CD4-positive, alpha-beta T cell treated with Interleukin-4 for 4 hours (primary cell): ENCODE data around the gene SH3GLB1.

ENCODE experiments used
- DNase-seq: peaks from one replicate; pipeline ENCODE4 v3.0.0-alpha.2; 2020

The SH3GLB1 gene

DNA sequence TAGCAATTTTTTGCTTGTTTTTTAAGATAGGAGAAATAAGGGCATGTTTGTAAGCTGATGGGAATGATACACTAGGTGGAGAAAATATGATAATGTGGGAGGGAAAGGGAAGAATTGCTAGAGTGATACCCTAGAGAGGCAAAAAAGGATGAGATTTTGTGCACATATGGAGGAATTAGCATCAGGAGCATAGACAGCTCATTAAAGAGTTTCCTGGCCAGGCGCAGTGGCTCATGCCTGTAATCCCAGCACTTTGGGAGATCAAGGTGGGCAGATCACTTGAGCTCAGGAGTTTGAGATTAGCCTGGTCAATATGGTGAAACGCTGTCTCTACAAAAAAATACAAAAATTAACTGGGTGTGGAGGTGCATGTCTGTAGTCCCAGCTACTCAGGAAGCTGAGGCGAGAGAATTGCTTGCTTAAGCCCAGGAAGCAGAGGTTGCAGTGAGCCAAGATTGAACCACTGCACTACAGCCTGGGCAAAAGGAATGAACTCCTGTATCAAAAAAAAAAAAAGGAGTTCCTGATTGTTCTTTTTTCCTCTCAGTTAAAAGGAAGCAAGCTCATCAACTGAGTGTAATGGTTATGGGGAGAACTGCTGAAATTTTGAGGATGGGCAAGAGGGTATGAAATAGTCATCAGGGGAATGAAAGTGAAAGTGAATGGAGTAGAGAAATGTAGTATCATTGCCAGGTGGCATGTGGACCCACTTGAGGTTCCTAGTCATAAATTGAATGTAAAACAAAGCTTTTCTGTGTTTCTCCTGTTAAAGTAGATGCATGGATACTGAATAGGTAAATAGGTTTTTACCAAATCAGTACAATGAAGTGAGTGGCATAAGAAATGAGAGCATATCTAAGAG is 35.5 kb downstream of the SH3GLB1 start:
- DNase-seq = peak; percentile 37

DNA sequence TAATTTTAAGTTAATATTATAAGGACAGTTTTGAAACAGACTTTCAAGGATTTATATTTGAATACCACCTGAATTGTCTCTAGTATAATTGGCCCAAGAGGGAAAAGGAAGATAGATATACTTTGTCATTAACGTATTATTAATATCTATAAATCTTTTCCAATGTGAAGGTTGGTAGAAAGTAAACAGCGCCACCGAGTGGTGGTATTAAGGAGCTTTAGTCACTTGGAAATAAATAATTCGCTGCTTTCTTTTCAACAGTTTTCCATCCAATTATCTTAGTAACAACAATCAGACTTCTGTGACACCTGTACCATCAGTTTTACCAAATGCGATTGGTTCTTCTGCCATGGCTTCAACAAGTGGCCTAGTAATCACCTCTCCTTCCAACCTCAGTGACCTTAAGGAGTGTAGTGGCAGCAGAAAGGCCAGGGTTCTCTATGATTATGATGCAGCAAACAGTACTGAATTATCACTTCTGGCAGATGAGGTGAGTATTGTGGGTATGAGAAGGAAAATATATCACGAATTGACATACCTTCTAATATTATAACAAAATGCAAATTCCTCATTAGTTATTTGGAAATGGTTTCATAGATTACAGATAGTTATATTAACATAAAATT is 37.7 kb downstream of the SH3GLB1 start:
- peak; percentile 53 for DNase-seq

DNA sequence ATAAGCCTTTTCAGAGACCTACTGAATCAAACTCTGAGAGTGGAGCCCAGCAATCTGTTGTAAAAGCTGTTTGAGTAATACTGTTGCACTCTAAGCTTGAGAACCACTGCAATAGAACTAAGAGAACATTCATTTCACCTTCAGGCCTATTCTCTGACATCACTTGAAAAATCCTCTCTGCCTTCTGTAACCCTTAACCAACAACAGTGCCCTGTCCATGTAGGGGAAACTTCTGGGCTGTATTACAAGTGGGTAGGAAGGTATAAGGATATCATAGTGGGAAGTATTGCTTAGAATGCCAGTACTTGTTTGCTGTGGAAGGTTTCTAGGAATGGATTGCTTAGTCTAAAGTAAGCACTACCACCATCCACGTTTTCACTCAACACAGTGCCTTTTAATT is 42.9 kb downstream of the SH3GLB1 start:
- no peak for DNase-seq

DNA sequence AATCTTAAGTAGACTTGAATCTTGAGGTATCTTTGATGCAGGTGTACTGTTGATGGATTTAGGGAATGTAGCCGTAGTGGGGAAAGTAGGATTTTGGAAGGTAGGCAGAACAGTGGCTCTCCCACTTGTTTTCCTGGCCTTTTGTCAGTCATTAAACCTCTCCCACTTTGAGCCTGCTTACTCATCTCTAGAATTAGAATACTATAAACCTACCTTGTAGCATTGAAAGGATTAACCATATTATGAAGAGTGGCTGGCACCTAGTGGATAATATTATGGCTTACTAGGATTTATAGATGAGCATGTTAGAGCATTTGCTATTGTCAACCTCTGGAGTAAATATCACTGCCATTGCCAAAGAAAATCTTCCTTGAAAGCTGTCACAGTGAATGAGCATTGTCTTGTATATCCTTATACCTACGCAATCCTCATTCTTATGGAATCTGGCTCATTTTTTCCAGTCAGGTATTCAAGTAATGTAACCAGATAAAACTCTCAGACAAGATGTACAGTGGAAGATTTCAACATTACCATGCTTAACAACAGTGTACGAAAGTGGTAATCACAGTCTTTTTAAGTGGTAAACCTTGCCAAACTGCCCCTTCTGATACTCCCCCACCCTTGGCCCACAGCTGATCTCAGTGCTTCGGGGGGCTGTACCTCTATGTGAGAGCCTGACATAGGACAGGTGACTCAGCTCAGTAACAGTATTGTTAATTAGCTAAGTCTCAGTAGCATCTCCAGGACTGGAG is 44.4 kb downstream of the SH3GLB1 start:
- DNase-seq = no peak

DNA sequence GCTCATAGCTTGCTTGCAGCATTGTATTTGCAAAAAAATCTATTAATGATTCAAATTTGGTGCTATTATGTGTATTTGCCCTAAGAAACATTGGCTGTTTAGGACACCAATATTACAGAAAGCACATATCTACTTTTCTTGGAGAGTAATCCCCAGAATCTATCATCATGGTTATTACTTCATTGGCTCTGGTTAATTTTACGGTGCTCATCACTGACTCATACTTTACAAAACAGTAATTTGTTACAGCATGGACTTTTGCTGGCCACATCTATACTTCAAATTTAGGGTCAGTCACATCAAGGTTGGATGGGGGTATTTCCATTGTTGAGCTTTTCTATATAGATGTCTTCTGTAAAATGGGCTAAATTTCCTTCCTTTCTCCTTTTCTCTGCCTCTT is 45.7 kb downstream of the SH3GLB1 start:
- no peak for DNase-seq

DNA sequence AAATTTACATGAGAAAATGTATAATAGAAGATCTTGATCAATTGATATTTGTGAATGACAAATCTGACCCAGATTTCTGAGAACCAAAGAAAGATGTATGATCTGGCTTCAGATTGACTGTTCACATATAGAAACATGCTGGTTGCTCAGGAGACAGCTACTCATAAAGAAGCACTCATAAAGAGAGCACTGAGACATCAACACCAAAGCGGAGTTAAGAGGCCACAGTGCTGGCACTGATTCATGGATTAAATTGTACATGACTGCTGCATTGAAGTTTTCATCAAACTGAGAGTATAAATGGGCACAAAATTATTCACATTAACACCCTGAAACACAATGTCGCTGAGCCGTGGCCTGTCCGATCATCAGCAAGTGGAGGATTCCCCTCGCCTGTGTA is 46.2 kb downstream of the SH3GLB1 start:
- no peak for DNase-seq

DNA sequence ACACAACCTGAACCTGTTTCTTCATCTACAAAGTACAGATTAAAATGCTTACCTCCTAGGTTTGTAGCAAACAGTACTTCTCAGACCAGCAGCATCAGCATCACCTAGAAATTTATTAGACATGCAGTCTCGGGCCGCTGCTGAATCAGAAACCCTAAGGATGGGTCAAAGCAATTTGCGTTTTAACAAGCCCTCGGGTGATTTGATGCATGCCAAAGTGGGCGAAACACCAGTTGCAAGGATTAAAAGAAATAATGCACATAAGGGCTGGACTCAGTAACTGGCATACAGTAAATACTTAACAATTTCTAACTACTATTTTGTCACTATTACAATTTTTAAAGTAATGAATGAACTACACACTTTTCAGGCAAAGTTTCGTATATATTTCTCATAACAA is 47.5 kb downstream of the SH3GLB1 start:
- DNase-seq = no peak

DNA sequence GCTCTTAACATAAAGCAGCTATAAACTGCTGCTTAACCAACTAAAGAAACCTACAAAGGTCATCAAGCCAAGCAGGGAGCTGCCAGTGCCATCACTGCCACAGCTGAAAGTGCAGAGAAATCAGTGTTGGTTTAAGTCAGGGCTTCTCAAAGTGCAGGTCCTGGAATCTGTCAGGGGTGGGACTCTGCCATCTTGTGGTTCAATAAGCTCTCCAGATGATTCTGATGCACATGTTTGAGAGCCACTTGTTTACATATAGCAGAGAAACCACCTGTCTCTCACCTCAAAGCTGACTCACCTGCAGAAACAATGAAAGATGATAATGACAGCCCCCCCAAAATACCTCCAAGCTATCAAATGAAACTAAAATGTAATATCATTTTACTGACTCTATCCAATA is 49.3 kb downstream of the SH3GLB1 start:
- peak; percentile 36 for DNase-seq

DNA sequence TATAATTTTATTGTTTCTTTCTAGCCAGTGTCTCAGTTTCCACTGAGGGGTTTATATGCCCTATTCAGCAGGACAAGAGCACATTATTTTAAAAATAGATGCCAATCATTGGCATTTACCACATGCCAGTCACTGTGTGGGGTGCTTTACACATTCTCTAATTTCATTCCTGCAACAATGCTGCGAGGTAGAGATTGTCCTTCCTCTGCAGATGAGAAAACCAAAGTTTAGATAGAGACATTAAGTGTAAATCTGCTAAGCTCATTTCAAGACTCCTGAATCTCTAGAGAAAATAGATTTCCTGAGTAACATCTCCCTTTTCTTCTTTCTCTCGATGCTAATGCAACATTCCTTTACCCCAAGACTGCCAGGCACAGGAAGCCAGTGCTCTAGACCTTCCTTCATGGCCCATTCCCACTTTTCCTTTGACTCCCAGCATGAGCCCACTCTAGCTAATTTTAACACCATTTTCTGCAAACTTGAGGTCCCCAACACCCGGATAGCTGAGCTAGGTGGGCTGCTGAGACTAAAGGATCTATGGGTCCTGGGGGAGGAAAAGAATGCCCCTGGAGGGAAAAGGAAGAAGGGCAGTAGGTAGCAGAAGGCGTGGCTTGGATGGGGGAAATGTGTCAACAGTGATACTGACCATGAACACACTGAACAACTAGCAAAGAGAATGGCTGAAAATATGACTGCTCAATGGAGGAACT is 50.0 kb downstream of the SH3GLB1 start:
- no peak for DNase-seq

DNA sequence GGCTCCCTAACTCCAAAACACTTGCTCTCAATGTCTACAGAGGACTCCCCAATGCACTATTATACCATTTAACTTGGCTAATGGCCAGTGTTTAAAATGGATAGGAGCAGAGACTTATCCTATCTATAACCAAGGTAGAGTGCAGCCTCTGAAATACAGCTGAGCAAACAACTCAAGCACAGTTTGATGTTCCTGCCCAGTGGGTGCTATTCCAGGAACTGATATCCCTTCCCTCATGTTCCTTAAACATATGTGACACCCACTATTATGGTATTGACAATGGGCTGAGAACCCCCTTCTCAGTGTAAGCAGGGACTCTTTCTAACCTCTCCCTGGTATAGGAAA is 51.7 kb downstream of the SH3GLB1 start:
- DNase-seq = no peak

DNA sequence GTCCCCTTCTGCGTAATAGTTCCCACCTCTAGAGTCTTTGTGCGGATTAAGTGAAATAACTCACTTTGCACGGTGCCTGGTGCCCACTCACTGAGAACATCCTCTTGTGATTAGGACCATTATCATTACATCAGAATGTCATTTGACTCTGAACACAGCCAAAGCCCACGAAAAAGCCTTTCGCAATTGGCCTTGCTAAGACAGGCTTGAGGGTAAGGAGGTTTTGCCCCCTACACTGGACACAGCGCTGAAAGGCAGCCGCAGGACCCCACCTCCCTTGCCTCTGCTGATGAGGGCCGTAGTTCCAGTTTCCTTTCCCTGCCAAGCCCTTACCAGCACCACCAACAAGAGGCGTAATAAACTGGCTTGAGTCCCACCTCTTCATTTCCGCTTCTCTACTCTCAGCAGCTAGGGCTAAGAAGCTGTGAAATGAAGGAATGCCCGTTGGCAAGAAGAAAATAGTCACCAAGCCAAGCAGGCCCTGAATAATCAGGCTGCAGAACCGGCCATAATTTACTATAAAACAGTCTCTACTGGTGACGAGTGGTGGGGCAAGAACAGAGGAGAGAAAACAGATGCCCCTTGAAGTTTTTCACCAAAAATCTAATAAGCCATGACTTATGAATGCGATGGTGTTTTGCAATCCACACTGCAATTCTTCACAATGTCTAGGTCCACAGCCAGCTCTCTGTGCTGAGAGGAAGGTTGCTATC is 53.1 kb downstream of the SH3GLB1 start:
- DNase-seq = no peak

DNA sequence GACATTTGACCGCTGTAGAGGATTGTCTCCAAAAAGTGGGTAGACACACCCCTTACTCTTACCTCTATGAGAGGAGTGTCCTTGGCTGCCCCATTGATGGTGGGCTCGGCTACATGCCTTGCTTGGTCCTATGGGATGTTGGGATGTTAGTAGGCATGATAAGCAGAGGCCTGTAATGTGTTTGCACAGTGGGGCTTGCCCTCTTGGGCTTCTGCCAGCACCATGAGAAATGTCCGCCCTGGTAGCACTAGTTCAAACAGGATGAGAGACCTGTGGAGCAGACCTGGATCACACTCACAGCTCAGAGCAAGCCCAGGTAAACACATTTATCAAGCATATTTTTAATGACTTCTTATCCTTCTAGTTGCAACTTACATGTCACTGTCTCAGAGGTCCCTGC is 54.2 kb downstream of the SH3GLB1 start:
- no peak for DNase-seq

DNA sequence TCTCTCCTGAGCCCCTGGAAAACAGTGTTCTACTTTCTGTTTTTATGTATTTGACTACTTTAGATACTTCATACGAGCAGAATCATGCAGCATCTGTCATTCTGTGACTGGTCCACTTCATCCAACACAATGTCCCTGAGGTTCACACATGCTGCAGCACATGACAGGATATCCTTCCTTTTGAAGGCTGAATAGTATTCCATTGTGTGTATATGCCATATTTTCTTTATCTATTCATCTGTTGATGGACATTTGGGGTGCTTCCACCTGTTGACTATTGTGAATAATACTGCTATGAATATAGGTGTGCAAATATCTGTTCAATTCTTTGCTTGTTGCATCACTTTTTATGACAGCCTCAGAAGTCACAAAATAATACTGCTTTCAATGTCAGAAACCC is 55.8 kb downstream of the SH3GLB1 start:
- no peak for DNase-seq

DNA sequence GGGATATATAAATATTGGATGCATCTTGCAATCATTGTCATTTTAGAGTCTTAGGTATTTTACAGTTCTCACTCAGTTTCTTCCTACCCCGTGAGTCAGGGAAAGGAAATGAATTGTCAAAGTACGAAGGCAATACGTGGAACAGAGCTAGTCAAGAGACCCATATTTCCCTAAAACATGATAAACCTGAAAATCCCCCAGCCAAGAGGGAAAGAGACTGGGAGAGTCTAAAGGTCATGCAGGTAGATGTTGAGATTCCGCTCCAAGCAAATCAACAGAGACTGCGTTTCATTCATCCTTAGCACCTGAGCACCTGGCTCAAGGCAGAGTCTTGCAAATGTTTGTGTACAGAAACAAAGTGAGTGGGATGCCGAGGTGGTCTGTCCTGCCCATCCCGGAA is 58.0 kb downstream of the SH3GLB1 start:
- DNase-seq = no peak

DNA sequence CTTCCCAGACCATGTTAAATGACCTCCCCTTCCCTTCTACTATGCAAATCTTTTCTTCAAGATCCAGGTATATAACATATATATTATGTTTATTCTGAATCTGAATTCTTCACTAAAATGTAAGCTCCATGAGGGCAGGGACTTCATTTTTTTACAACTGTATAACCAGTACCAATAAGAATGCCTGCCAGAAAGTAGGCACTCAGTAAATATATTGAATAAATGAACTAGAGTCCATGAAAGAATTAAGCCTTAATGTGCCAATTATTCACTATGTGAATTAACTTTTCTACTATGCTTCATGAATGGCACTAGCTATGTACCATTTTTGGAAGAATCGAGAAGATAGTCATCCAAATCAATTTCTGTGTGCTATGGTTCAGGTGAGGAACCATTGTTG is 60.1 kb downstream of the SH3GLB1 start:
- DNase-seq = no peak

DNA sequence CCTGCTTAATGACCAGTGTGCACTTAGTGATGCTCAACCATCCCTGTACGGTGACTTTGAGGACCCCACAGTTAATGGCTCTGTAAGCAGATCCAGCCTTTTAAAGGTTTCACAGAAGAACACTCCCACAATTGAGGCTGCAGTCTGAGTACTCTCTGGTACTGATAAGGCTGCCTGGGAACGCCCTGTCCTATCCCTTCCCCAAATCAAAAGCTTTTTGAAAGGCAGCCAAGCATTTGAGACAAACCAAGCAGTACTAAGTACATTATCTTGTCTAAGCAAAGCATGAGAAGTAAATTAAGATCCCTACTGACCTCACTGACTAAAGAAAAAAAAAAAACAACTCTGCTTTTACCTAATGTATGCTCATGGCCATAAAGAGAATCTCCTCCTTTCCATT is 60.7 kb downstream of the SH3GLB1 start:
- DNase-seq = no peak

DNA sequence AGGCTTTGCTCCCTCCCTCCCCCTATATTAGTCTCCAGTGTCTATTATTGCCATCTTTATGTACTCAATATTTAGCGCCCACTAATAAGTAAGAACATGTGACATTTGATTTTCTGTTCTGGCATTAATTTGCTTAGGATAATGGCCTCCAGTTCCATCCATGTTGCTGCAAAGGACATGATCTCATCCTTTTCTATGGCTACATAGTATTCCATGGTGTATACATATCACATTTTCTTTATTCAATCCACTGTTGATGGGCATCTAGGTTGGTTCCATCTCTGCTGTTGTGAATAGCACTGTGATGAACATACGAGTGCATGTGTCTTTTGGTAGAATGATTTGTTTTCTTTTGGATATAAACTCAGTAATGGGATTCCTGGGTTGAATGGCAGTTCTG is 61.3 kb downstream of the SH3GLB1 start:
- no peak for DNase-seq

DNA sequence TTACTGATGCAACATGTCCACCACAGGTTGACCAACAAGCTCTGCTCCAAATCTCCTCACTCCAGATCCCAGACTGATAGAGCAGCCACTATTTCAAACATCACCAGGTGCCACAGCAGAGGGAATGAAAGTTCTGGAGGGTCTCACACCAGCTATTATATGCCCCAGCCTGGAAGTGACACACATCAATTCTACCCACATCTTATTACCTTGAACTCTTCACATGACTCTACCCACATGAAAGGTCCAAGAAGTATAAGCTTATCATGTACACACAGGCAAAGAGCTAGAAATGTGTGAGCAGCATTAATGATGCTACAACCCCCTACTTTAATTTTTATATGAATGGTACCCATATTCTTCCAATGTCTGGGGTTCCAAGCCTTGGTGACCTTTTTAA is 64.2 kb downstream of the SH3GLB1 start:
- no peak for DNase-seq

DNA sequence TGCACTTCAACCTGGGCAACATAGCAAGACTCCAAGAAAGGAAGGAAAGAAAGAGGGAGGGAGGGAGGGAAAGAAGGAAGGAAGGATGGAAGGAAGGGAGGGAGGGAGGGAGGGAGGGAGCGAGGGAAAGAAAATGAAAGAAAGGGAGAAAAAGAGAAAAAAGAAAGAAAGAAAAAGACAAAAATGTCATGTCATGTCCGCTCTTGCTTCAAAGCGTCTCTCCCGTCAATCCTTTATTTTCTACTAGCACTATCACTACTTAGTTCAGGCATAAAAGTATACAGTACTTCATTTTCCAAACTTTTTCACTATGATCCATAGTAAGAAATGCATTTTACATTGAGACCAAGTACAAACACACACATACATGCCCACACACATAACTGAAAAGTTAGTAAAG is 64.7 kb downstream of the SH3GLB1 start:
- no peak for DNase-seq

DNA sequence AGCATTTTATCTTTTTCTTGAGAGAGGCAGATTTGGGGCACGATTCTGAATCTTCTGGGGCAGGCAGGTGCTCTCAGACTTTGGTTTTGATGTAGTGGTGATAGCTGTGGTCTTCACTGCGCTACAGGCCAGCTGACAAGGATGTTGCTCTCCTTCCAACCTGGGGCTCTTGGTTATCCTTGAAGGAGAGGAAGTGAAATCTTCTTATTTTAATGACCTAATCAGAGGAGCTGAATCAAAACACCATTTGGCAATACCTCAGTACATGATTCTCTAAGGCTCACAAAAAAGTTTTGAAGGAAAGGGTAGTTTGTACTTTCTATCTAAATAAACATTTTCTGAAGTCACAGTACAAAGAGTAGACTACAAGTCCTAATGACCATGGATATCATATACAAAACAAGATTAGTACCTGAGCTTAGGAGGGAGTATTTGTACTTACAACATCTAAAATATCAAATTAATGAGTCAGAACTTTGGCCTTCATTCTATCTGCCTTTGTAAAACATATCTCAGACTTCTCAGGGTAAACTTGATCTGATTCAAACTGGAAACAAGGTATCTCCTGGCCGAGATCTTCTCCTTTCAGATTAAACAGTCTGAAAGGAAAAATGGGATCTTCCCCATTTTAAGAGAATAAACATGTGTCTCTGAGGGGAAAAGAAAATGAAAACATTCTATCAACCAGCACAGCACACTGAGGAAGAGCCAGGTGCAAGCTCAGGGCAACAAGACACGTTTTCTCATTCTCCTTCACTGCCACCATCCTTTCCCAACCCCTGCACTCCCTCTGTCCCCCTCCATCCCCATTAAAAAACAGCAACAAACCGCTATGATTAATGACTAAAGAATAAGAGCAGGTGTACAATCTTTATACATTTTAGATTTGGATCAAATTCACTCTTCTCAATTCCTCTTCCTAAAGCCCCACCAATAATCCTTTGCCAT is 69.2 kb downstream of the SH3GLB1 start:
- no peak for DNase-seq
